ENCODE measurements around the gene TESK2.
A peak's percentile ranks its signal among the peaks of the same experiment; 100 is the strongest.
"Not testable (repeated sequence)": the region's sequence is repeated elsewhere in the genome, so short reads cannot be mapped to it uniquely, and the experiment has no call there.

The TESK2 gene

DNA sequence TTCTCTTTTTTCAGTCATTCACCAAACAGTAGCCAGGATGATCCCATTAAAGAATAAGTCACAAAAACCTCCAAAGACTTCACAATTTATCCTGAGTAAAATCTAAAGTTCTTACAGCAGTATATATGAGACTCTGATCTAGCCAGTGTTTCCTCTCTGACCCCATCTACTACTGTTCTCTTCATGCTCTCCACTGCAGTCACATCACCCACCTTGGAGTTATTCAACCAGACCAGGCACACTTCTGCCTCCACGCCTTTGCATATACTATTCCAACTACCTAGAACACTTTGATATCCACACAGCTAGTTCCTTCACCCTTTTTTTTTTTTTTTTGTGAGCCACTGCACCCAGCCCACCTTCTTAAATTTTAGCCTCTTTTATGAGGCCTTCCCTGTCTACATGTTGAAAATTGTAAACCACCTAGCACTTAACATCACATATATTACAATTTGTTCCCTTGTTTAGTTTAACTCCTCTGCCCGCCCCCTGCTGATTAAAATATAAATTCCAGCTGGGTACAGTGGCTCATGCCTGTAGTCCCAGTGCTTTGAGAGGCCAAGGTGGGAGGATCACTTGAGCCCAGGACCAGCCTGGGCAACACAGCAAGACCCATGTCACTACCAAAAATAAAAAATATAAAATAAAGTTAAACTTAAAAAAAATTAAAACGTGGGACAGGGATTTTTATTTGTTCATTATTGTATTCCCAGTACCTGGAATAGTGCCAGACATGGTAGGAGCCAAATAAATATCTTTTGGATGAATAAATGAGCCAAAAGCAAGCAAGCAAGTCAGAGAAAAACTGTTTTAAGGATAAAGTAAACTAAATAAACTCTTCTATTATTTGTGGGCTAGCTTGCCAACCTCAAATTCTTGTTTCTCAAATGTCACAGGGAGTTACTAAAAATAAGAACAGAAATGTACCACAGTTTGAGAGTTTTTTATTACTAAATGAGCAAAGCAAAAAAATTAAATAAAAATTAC lies 115.6 kb downstream of the TESK2 start:
- DNase-seq (ENCODE audit: low spot score): no peak

DNA sequence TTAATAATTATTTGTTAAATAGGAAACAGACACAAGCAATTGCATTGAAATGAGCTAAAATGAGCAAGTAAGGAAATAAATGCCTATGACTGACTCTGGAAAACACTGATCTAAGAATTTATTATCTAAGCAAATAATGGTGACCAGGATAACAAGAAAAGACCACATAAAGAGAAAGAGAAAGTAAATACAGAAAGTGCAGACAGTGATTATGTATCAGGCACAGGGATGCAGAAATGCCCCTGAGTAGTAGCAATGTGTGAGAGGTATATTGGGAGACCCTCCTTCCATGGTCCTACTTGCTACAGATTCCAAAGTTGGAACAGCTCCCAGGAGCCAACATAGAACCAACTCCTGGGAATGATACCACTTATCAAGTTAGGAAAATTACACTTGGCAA lies 117.4 kb downstream of the TESK2 start:
- no peak for DNase-seq (ENCODE audit: low spot score)

- DNase-seq (ENCODE audit: low spot score): no peak
These were observed 120.4 kb downstream of the TESK2 start for GRCh38 chr1:45370575-45370974.

DNA sequence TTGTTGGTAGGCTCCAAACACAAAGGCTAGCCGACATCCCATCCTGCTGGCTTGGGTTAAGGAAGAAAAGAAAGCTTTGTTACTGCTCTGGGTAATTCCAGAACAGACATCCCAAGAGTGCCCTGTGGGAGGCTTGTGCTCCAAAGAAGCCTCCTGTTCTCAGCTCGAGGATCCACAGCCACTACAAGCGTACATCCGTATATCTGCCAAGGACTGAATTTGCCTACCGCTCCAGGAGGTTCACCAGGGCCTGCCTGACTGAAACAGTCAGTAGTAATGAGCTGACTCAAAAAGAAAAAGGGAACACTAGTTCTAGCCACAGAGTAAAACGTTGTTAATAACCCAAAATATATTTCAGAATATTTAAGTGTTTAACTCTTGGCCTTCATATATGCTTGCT lies 125.9 kb downstream of the TESK2 start:
- no peak for DNase-seq (ENCODE audit: low spot score)

- DNase-seq (ENCODE audit: low spot score): no peak
These were observed 126.7 kb downstream of the TESK2 start for GRCh38 chr1:45364294-45364693.

DNA sequence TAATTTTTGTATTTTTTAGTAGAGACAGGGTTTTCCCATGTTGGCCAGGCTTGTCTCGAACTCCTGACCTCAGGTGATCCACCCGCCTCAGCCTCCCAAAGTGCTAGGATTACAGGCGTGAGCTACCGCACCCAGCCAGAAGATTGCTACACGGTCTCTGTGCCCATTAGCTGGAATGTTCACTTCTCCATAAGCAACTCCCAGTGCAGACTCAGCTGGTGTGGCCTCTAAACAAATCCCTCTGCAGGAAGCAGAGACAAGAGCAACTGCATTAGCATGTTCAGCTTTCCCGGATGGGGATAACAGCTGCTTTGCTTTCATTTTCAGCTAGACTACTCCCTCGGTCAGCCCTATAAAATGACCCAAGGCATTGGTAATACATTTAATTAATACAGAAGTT lies 130.0 kb downstream of the TESK2 start:
- not testable (repeated sequence) for DNase-seq (ENCODE audit: low spot score)

DNA sequence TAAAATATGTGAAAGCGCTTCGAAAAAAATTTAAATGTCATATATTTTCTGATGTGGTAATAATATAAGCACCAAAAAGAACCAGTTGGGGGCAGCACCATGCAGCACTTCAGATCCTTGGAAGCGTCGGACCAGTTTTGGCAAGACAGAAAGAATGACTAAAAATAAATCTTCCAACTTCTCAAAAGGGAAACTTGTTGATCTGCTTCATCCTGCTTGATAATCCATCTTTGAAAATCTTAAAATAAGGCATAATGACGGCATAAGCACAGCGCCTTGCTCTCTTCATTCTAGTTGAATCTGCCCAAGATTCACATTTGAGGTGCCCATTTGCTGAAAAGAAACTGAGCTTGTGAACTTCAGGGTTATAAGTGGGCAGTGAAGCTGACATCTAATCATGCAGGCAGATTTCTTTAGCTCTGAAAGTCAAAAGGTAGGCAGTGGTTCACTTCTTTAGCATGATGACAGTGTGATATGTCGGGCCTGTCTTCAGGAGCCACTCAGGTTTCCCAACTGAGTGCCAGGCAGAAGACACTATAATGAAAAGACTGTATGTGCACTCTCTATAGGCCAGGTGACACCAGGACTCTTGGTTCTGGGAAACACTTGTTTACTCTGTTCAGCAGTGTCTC lies 131.0 kb downstream of the TESK2 start:
- DNase-seq (ENCODE audit: low spot score): peak; percentile 50

- DNase-seq (ENCODE audit: low spot score): no peak
These were observed 134.8 kb downstream of the TESK2 start for GRCh38 chr1:45356186-45356585.

DNA sequence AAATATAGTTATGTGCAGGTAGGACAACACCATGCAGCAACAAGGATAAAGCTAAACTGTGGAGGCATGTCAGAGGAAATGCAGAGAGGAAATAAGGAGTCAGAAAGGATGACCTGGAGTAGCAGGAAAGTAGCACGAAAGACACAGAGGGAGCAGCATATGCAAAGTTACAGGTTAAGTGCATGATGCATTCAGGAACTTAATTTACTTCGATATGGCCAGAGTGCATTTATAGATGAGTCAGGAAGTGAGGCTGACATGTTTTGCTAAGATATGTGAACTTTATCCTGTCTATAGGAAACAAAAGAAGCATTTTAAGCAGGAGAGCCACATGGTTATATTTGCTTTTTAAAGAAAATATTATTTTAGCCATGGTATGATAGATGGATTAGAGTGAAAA lies 135.3 kb downstream of the TESK2 start:
- DNase-seq (ENCODE audit: low spot score): no peak

- no peak for DNase-seq (ENCODE audit: low spot score)
These were observed 136.1 kb downstream of the TESK2 start for GRCh38 chr1:45354838-45355237.

- no peak for DNase-seq (ENCODE audit: low spot score)
These were observed 137.3 kb downstream of the TESK2 start for GRCh38 chr1:45353685-45354084.

DNA sequence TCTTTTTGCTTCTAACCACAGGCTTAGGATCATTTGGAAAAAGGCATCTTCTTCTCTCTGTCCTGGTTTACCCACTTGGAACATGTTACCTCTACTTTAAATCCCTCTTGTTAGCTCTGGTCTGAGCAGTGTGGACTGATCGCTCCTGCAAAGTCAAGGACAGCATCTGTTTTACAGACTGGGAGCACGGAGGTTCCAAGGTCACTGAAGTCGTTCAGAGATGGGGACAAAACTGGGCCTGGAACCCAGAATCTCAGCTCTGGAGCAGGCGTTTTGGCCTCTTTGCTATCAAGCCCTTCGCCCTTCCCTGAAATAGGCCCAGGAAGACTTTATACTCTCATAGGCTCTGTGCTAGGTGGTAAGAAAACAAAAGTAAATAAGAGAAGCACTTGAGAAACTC lies 139.5 kb downstream of the TESK2 start:
- DNase-seq (ENCODE audit: low spot score): no peak

DNA sequence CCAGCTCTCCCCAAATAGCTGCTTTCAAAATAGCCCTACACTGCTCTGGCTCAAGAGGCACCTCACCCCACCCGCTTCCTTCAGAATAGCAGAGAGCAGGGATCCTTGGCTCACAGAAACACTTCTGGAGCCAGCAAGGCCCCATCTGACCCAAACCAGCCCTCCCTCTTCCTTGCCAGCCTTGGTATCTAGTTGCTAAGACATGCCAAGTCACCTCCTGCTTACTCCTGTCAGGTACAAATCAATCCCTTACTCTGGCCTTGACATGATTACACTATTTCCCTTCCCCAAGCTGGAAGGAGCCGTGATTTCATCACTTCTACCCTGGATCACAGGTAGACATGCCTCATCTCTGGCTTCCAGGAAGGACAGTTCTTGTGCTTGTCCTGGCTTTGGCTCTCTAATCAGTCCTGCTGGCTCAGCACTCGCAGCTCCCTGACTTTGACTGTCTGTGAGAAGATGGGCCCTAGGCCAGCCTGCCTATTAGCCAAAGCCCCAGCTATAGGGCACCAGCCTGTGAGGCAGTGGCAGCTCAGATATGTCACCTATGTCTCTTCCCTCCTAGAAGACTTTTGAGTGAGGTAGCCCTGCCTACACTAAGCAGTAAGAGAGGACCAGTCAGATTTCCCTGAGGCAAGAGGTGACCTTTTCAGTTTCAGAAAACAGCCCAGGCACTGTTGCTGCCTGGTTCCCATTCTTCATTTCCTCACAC lies 141.8 kb downstream of the TESK2 start:
- no peak for DNase-seq (ENCODE audit: low spot score)

GRCh38 chr1:45348609-45348965 lies 142.4 kb downstream of the TESK2 start:
- DNase-seq (ENCODE audit: low spot score): no peak

- DNase-seq (ENCODE audit: low spot score): no peak
These were observed 142.9 kb downstream of the TESK2 start for GRCh38 chr1:45348020-45348419.

- DNase-seq (ENCODE audit: low spot score): no peak
These were observed 144.5 kb downstream of the TESK2 start for GRCh38 chr1:45346473-45346872.

- no peak for DNase-seq (ENCODE audit: low spot score)
These were observed 145.9 kb downstream of the TESK2 start for GRCh38 chr1:45345014-45345413.

GRCh38 chr1:45344499-45344898 lies 146.5 kb downstream of the TESK2 start:
- no peak for DNase-seq (ENCODE audit: low spot score)

GRCh38 chr1:45340816-45341466 lies 150.0 kb downstream of the TESK2 start:
- DNase-seq (ENCODE audit: low spot score): peak; percentile 6

GRCh38 chr1:45339789-45340558 lies 151.0 kb downstream of the TESK2 start, which contains the start of the genes MUTYH and TOE1:
Gene MUTYH (minus strand): TSS chr1:45340440. CDS start chr1:45334505, 5,935 bp downstream.
Gene TOE1 (plus strand): TSS chr1:45340170. CDS start chr1:45340253, 83 bp downstream.
- DNase-seq (ENCODE audit: low spot score): peak; percentile 90

- no peak for DNase-seq (ENCODE audit: low spot score)
These were observed 153.2 kb downstream of the TESK2 start for GRCh38 chr1:45337630-45338325.

Data from CD4-positive, alpha-beta T cell treated with Interleukin-15 for 4 hours (primary cell).